Measurements from ENCODE around the gene TMEM209. TPM values are rescaled to one million over a fixed set of nuclear protein-coding genes. Genes with fewer than 3 reads are reported as not detected.

Gene TMEM209
- total RNA-seq, 1 donor from 2014 or later, result 21.7 TPM

- peaks cover 78% of the 10 kb centered on the region for H3K36me3 ChIP-seq
- no peaks in the 10 kb centered on the region for H3K27me3 ChIP-seq (ENCODE audit: low read depth)
- no peak overlapping the region for H3K27ac ChIP-seq
- DNase-seq (no peak), ATAC-seq (no peak)
- no peaks in the 10 kb centered on the region for H3K4me1 ChIP-seq
- no peak overlapping the region for H3K4me3 ChIP-seq
- no peaks in the 10 kb centered on the region for H3K9me3 ChIP-seq
- no peak for TF ChIP-seq CTCF (IDR thresholded peaks at IDR 0.05)
- intact Hi-C loops (cut with DNase I), result no loop called here
Observed at GRCh38 chr7:130178251-130178650, 27.0 kb downstream of the TMEM209 start.

- Histone ChIP-seq H3K36me3 (peaks cover 79% of the 10 kb centered on the region), H3K27me3 (ENCODE audit: low read depth) (no peaks in the 10 kb centered on the region)
Observed at GRCh38 chr7:130174237-130174959, 30.8 kb downstream of the TMEM209 start.

DNA sequence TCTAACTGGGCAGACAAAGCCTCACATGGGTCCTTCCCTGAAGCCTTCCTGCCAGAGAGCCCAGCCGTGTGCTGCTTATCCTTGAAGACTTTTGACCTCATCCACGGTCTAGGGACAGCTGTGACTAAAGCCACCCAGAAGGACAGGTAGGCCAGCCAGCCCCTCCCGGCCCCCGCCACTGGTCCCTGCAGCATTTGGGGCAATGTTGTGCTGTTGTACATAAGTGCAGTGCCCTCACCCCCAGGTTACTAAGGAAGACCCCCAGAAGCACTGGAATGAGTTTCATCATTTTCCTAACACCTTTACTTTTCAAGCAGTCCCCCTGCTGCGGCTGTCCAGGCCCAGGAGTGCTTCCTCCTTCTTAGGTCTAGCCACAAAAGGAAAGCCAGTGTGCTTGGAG is 43.0 kb downstream of the TMEM209 start:
- Histone ChIP-seq H3K27me3 (ENCODE audit: low read depth) (no peaks in the 10 kb centered on the region), H3K4me3 (no peak overlapping the region), H3K4me1 (no peaks in the 10 kb centered on the region), H3K9me3 (no peaks in the 10 kb centered on the region), H3K27ac (no peak overlapping the region), H3K36me3 (peaks cover 60% of the 10 kb centered on the region)
- no peak for TF ChIP-seq CTCF (IDR thresholded peaks at IDR 0.05)
- intact Hi-C loops (cut with DNase I), result no loop called here
- DNase-seq (no peak), ATAC-seq (no peak)

More at GRCh38 chr7:130174237-130174959, 30.8 kb downstream of the TMEM209 start:
- DNase-seq (no peak), ATAC-seq (no peak)
- no peak for TF ChIP-seq CTCF (IDR thresholded peaks at IDR 0.05)
- Histone ChIP-seq H3K4me1 (no peaks in the 10 kb centered on the region), H3K9me3 (no peaks in the 10 kb centered on the region), H3K27ac (no peak overlapping the region), H3K4me3 (no peak overlapping the region)
- intact Hi-C loops (cut with DNase I), result no loop called here

GRCh38 chr7:130160455-130160854 is 44.8 kb downstream of the TMEM209 start:
- Histone ChIP-seq H3K9me3 (peaks cover 5% of the 10 kb centered on the region), H3K27me3 (ENCODE audit: low read depth) (no peaks in the 10 kb centered on the region), H3K27ac (no peak overlapping the region), H3K36me3 (peaks cover 43% of the 10 kb centered on the region), H3K4me1 (no peaks in the 10 kb centered on the region), H3K4me3 (no peak overlapping the region)
- no peak for DNase-seq
- intact Hi-C loops (cut with DNase I), result no loop called here
- no peak for TF ChIP-seq CTCF (IDR thresholded peaks at IDR 0.05)
- no peak for ATAC-seq

DNA sequence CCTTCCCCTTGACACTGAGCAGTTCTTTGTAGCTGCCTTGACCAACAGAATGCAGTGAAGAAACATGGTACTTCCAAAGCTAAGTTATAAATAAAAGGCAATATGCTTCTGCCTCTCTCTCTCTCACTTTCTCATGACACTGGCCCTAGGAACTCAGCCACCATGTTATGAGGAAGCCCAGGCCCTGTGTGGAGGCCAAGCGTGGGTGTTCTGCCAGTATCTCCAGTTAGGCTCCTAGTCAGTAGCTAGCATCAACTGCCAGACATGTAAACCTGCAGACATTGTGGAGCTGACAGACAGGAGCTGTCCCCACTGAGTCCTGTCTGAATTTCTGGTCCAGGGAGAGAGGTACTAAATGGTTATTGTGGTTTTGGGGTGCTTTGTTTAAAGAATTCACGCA is 45.2 kb downstream of the TMEM209 start:
- Histone ChIP-seq H3K4me3 (no peak overlapping the region), H3K4me1 (no peaks in the 10 kb centered on the region), H3K27ac (no peak overlapping the region), H3K9me3 (peaks cover 5% of the 10 kb centered on the region), H3K27me3 (ENCODE audit: low read depth) (no peaks in the 10 kb centered on the region), H3K36me3 (peaks cover 39% of the 10 kb centered on the region)
- no peak for ATAC-seq
- intact Hi-C loops (cut with DNase I), result no loop called here
- TF ChIP-seq CTCF (IDR thresholded peaks at IDR 0.05), result no peak
- DNase-seq, result no peak

All from lower lobe of right lung (tissue), 2 donors.